Spleen (tissue), 11 donors: ENCODE data around the gene GRIA1. TPM values are rescaled to one million over a fixed set of nuclear protein-coding genes. Genes with fewer than 3 reads are reported as not detected.

Experiments
- DNase-seq: peaks from one replicate; pipeline ENCODE4 v3.0.0-alpha.2; 2020
- H3K27ac ChIP-seq, 8 donors: fragments of 200-600 bp; sonication (generic) in 7 of 8; 1 replicate in 4 of 8; 2 replicates in 4 of 8; pipeline versions ENCODE4 v1.5.0 to v1.8.0; 2016 to 2021; ENCODE audit warnings: inconsistent platforms in 4 of 8, mild to moderate bottlenecking in 4 of 8, moderate library complexity in 1 of 8
- H3K27me3 ChIP-seq, 7 donors: fragments of 200-600 bp; sonication (generic) in 6 of 7; replicated peaks in 1 of 7; 1 replicate in 4 of 7; 2 replicates in 3 of 7; pipeline versions ENCODE4 v1.5.0 to v1.8.0; 2016 to 2021; ENCODE audit warnings: inconsistent platforms in 3 of 7, mild to moderate bottlenecking in 1 of 7
- H3K36me3 ChIP-seq, 6 donors: fragments of 200-600 bp; sonication (generic) in 5 of 6; 1 replicate in 4 of 6; 2 replicates in 2 of 6; pipeline versions ENCODE4 v1.5.0 to v1.8.0; 2016 to 2021; ENCODE audit warnings: inconsistent platforms in 2 of 6
- H3K4me1 ChIP-seq, 6 donors: fragments of 200-600 bp; sonication (generic) in 5 of 6; 1 replicate in 3 of 6; 2 replicates in 3 of 6; pipeline versions ENCODE4 v1.5.0 to v1.8.0; 2016 to 2021; ENCODE audit warnings: inconsistent platforms in 3 of 6
- H3K4me3 ChIP-seq, 8 donors: fragments of 200-600 bp; sonication (generic) in 7 of 8; 1 replicate in 4 of 8; 2 replicates in 4 of 8; pipeline versions ENCODE4 v1.5.0 to v1.8.0; 2016 to 2021; ENCODE audit warnings: inconsistent platforms in 4 of 8, mild to moderate bottlenecking in 4 of 8, moderate library complexity in 2 of 8
- H3K9me3 ChIP-seq, 8 donors: fragments of 200-600 bp; sonication (generic) in 7 of 8; 1 replicate in 4 of 8; 2 replicates in 4 of 8; pipeline versions ENCODE4 v1.5.0 to v1.8.0; 2016 to 2021; ENCODE audit warnings: inconsistent platforms in 4 of 8
- CTCF ChIP-seq, 11 experiments: fragments of 200-600 bp in 7 of 11; fragments of 450-650 bp in 4 of 11; sonication (generic) in 4 of 11; IDR thresholded peaks in 8 of 11; conservative IDR thresholded peaks in 3 of 11; 1 replicate in 7 of 11; 2 replicates in 4 of 11; pipeline versions ENCODE4 v1.4.0 to v1.8.0; 2016 to 2021; ENCODE audit warnings: antibody characterized with exemption in 11 of 11, inconsistent platforms in 4 of 11, mild to moderate bottlenecking in 1 of 11
- POLR2A ChIP-seq, 3 donors: fragments of 450-650 bp; IDR thresholded peaks; one replicate each; pipeline ENCODE4 v1.5.1; 2017; ENCODE audit warnings: antibody characterized with exemption in 3 of 3, mild to moderate bottlenecking in 1 of 3
- POLR2AphosphoS5 ChIP-seq, 3 donors: sonication (generic); formaldehyde crosslinking; IDR thresholded peaks; one replicate each; pipeline ENCODE4 v1.5.1; 2017; ENCODE audit warnings: antibody characterized with exemption in 3 of 3
- WGBS, 5 donors: extraction: QIAGEN DNeasy Blood & Tissue Kit in 3 of 5; methylation state at CpG; one replicate each; pipeline versions ENCODE4 v1.1.5 to v1.1.7; 2013 to 2018; 5-methylcytosine and 5-hydroxymethylcytosine counted together
- intact Hi-C: fragments of 100-400 bp; cut with DNase I; formaldehyde crosslinking; loops from one replicate; pipeline ENCODE4 v1.15.0; 2023; ENCODE audit warnings: low total_unique reads
- polyA plus RNA-seq, 3 donors: library from polyadenylated mRNA; stranded (reverse); fragments of 200-250 nt; gene quantifications; one replicate each; pipeline ENCODE4 v1.2.1, GENCODE V29; 2013
- total RNA-seq, 7 donors: library from RNA; depleted of rRNA in 3 of 7; stranded (reverse); fragments of >200 nt in 3 of 7; fragmentation: NEBNext Ultra II Directional in 4 of 7; extraction: Animal tissue kit (Norgen Biotek cat#: 25700) in 4 of 7; gene quantifications; one replicate each; pipeline versions ENCODE4 v1.1.0 to v1.2.1, GENCODE V29; 2016 to 2021
- donor health status: healthy with polysubstance abuse.
- donor health status: DM: no; HTN: no; CAD: no; lungs with moderate emphysema.
- donor health status: DM: no; HTN: no; CAD: no.
- donor health status: Bipolar disorder and iron deficiency.
- donor health status: healthy.
- donor health status: DM: no; HTN: no; CAD: no.
- donor health status: DM: yes; HTN: yes; CAD: no.

GRIA1 gene
- total and polyA plus RNA-seq, 10 donors = 0.02 to 0.19 (median 0.09) TPM; not detected in 6

- no peak overlapping the region for H3K4me3 ChIP-seq
- H3K4me1 ChIP-seq = no peaks in the 10 kb centered on the region
- no peak for DNase-seq
- 67 to 88% (median 85%) methylated on average over 3 of the region's 3 CpGs for WGBS, 5 donors
- TF ChIP-seq CTCF (IDR thresholded peaks at IDR 0.05 in 8 of 11, conservative IDR thresholded peaks at IDR 0.05 in 3 of 11) (no peak), POLR2A (IDR thresholded peaks at IDR 0.05) (no peak), POLR2AphosphoS5 (IDR thresholded peaks at IDR 0.05) (no peak)
- H3K9me3 ChIP-seq = no peaks in the 10 kb centered on the region
- intact Hi-C loops = no loop called here
- H3K27me3 ChIP-seq = no peaks in the 10 kb centered on the region
- H3K36me3 ChIP-seq = no peaks in the 10 kb centered on the region
- H3K27ac ChIP-seq = no peak overlapping the region
These were observed 68.5 kb downstream of the GRIA1 start for GRCh38 chr5:153558957-153559356.

GRCh38 chr5:153559926-153560325, 69.5 kb downstream of the GRIA1 start:
- intact Hi-C loops = no loop called here
- Histone ChIP-seq H3K27me3 (no peaks in the 10 kb centered on the region), H3K9me3 (no peaks in the 10 kb centered on the region), H3K4me3 (no peak overlapping the region), H3K36me3 (no peaks in the 10 kb centered on the region), H3K4me1 (no peaks in the 10 kb centered on the region), H3K27ac (no peak overlapping the region)
- TF ChIP-seq POLR2A (IDR thresholded peaks at IDR 0.05) (no peak), POLR2AphosphoS5 (IDR thresholded peaks at IDR 0.05) (no peak), CTCF (IDR thresholded peaks at IDR 0.05 in 8 of 11, conservative IDR thresholded peaks at IDR 0.05 in 3 of 11) (no peak)
- 21 to 65% (median 58%) methylated on average over 1 of the region's 1 CpG for WGBS, 5 donors
- DNase-seq = no peak

- whole genome bisulfite sequencing, 5 donors = 35 to 86% (median 55%) methylated on average over 1 of the region's 1 CpG
- H3K9me3 ChIP-seq = no peaks in the 10 kb centered on the region
- intact Hi-C loops = no loop called here
- H3K4me3 ChIP-seq = no peak overlapping the region
- H3K27ac ChIP-seq = no peak overlapping the region
- no peak for TF ChIP-seq POLR2AphosphoS5 (IDR thresholded peaks at IDR 0.05)
- TF ChIP-seq CTCF (IDR thresholded peaks at IDR 0.05 in 8 of 11, conservative IDR thresholded peaks at IDR 0.05 in 3 of 11) = no peak
- no peak for TF ChIP-seq POLR2A (IDR thresholded peaks at IDR 0.05)
- H3K4me1 ChIP-seq = no peaks in the 10 kb centered on the region
- DNase-seq = no peak
- no peaks in the 10 kb centered on the region for H3K36me3 ChIP-seq
- H3K27me3 ChIP-seq = no peaks in the 10 kb centered on the region
These were observed 71.7 kb downstream of the GRIA1 start for GRCh38 chr5:153562189-153562588.

DNA sequence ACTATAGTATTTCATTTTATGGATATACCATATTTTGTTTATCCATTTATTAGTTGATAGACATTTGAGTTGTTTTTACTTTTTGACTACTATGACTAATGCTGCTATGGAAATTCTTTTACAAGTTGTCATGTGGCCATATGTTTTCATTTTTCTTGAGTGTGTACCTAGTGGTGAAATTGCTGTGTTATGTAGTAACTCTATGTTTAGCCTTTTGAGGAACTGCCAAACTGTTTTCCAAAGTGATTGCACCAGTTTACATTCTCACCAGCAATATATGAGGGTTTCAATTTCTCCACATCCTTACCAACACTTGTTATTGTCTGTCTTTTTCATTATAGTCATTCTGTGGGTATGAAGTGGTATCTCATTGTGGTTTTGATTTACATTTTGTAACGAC, 75.4 kb downstream of the GRIA1 start:
- Histone ChIP-seq H3K36me3 (no peaks in the 10 kb centered on the region), H3K27me3 (no peaks in the 10 kb centered on the region), H3K9me3 (no peaks in the 10 kb centered on the region), H3K4me1 (no peaks in the 10 kb centered on the region), H3K27ac (no peak overlapping the region), H3K4me3 (no peak overlapping the region)
- intact Hi-C loops = no loop called here
- DNase-seq = no peak
- TF ChIP-seq POLR2AphosphoS5 (IDR thresholded peaks at IDR 0.05) = no peak
- TF ChIP-seq POLR2A (IDR thresholded peaks at IDR 0.05) = no peak
- TF ChIP-seq CTCF (IDR thresholded peaks at IDR 0.05 in 8 of 11, conservative IDR thresholded peaks at IDR 0.05 in 3 of 11) = no peak
- 62 to 88% (median 73%) methylated on average over 1 of the region's 1 CpG for WGBS, 5 donors
